Measurements from ENCODE around the gene MRPS23. TPM values are rescaled to one million over a fixed set of nuclear protein-coding genes. Genes with fewer than 3 reads are reported as not detected.

MRPS23 gene
- total RNA-seq, 1 donor from 2014 or later: 34.4 TPM

DNA sequence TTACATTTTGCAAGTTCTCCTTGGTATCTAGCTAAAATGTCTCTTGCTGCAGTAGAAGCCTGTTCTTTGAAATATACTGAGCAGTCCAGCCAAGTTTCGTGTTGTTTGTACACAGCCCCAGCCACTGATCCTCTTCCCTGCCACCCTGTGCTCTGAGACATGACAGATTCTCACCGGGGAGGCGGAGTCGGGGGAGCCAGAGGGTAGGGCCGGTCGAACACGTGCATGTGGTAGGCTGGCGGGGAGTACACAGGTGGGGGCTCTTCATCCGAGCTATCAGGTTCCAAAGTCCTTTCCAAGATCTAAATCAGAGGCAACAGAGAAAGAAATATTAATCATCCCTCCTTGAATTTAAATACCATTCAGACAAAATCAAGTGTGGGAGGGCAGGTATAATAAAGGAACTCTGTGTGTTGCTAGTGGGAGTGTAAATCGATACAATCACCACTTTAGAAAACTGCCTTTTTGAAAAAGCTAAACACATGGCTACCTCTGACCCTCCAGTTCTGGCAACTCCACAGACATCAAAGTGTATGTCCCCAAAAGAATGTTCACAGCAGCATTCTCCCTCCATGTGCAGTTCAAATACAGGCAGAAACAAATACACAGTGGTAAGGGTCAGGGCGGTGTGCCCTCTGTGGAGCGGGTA is 29.7 kb upstream of the MRPS23 start:
- no peak for DNase-seq (ENCODE audit: low read depth, low spot score)

DNA sequence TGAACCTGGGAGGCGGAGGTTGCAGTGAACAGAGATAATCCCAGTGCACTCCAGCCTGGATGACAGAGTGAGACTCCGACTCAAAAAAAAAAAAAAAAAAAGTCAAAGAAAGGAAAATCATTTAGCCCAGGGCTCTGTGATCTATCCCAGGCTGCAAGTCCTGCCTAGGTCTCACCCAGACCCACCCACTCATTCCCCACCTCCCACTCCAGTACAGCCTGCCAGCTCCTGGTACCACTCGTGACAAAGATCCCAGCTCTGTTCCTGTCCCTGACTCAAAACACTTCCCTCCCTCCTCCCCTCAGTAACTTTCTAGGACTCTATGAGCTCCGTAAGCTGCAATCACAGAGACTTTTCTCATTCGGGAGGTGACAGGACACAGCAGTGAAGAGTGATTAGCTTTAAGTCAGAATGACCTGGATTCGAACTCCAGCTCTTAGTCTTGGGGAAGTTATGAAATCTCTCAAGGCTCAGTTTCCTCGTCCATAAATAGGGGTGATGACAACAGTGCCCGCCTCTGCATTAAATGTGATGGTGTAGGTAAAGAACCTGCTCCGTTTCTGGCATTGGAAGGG is 28.0 kb upstream of the MRPS23 start:
- no peak for DNase-seq (ENCODE audit: low read depth, low spot score)

GRCh38 chr17:57876866-57877237 is 27.0 kb upstream of the MRPS23 start:
- no peak for DNase-seq (ENCODE audit: low read depth, low spot score)

- no peak for DNase-seq (ENCODE audit: low read depth, low spot score)
Observed at GRCh38 chr17:57876023-57876865, 26.4 kb upstream of the MRPS23 start.

DNA sequence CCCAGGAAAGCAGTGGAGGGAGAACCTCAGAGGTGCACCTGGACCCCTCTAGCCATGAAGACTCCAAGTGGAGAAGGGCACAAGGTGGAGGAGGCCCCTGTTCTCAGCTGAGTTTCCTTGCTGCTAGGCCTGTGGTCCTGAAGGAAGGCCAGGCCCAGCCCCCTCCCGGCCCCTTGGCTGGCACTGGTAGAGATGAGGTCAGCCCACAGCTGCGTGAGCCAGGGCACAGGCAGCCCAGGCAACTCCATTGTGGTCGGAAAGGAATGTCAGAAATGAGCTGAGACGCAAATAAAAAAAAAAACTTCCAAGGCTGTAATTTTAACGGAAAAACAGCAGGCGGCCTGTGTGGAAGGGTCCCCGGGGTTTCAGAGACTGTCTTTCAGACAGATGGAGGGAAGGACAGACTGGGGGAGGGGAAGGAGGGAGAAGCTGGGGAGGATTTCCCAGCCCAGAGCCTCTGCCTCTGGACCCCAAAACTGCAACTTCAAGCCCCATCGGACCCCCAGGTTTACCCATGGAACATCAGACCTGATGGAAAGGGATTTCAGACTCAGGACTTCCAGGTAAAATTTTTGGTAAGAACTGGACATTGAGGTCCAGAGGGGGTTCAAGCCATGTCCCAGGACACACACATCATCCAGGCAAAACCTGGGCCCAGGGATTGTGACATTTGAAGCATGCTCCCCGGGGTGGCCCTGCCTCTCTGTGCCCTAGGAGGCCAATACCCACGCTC is 25.6 kb upstream of the MRPS23 start:
- DNase-seq (ENCODE audit: low read depth, low spot score): peak; percentile 96

DNA sequence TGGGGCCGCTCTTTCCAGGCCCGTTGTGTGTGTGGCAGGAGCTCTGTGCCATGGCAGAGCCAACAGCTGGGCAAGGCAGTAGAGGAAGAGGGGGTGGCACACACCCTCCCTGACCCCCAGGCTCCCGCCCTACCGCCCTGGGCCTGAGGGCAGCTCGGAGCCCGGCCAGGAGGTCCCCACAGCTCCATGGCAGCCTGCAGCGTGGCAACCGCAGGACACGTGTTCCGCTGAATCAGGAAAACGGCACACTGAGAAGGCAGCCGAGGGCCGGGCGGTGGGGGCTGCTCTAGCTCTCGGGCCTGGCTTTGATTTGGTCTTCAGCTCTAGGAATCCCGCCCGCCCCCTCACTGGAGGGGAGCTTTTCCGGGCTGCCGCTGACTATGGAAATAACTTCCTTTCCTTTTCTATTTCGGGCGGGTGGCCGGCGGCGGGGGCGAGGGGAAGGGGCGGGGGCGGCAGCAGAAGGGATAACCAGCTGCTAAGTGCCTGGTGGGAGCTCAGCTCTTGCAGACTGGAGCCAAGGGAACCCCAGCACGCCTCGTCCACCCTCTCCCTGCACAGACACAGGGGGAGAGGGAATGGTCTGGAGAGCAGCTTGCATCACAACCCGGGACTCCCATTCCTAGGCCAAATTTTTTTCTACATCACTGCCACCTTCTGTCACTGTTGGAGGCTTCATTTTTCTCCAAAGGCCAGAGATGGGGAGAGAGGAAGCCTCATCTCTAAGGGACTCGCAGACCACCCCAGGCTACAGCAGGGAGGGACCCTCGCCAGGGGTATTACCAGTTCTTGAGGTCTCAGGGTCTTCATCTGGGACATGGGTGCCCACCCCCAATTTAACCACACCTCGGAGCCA is 24.8 kb upstream of the MRPS23 start:
- DNase-seq (ENCODE audit: low read depth, low spot score): peak; percentile 75

- no peak for DNase-seq (ENCODE audit: low read depth, low spot score)
Observed at GRCh38 chr17:57874058-57874419, 24.2 kb upstream of the MRPS23 start.

DNA sequence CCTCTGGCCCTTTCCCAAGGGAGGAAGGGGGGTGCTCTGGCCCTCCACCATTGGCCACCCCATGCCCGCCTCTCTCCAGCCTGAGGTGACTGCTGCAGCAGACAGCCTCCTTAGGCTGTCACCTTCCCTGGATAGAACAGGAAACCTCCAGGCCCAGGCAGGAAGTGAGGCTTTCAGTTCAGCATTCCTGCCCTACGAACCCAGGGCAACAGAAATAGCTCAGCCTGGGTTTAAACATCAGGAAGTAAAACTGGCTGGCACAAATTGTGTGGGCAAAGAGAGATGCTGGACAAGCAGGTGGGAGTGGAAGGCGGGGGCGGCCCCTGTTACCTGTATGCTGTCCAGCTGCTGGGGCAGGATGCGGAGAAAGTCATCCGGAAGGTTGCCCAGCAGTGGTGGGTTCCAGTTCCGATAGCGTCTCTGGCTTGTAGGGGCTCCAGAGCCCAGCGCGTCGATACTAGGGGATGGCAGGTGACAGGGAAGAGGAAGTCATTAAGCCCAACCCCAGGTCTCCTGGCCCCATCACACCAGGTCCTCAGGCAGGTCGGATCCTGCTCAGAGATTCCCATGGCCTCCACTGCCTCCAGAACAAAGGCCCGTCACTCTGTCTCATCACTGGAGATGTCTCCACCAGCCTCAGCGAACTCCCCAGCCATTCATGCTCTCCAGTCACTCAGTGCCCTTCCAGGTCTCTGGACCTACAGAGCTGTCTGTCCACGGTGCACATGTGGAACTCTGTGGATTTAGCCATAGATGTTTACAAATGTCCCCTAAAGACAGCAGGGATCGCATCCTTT is 23.6 kb upstream of the MRPS23 start:
- no peak for DNase-seq (ENCODE audit: low read depth, low spot score)

GRCh38 chr17:57872536-57872935 is 22.7 kb upstream of the MRPS23 start:
- no peak for DNase-seq (ENCODE audit: low read depth, low spot score)

DNA sequence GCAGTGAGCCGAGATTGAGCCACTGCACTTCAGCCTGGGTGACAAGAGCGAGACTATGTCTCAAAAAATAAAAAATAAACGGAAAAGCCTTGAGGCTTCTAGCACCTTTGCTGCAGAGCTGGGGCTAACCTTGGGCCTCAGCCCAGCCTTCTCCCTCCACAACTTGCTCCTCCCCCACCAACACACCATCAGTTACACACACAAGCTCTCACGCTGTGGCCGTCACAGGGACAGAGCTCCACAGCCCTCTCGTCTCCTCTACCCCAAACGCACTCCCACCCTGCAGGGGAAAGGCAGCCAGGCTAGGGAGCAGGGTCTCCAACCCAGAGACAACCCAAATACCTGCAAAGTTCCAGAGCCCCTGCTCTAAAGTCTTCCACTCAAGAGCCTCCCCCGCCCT is 22.0 kb upstream of the MRPS23 start:
- no peak for DNase-seq (ENCODE audit: low read depth, low spot score)

DNA sequence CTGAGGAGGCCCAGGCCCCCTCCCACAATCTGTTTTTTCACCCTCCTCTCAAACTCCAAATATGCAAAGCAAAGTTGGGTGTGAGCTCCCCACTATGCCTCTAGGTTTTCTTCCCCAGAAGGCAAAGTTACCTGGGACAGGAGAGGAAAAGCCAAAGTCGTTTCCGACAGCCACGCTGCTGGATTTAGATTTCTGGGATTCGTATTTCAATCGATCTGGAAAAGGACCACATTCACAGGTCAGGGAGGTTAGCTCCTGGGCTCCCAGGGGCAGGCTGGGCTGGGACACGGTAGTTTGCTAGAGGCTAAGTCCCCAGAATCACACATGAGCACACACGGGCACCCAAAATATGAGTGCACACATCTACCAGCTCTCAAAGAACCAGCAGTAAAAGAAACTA is 21.3 kb upstream of the MRPS23 start:
- no peak for DNase-seq (ENCODE audit: low read depth, low spot score)

DNA sequence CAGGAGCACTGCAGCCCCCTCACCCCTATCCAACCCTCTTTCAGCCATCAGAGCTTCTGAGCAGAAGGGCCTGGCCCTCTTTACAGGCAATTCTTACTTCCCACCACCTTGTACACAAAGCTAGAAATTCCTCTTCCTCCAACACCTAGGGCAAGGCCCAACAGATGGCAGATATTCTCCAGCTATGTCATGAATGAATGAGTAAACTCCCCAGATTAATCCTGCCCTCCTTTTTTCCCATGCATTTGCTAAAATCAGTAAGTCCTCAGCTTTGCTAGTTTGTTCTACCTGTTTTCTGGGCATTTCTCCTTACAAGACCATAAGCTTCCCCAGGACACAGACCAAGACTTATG is 20.4 kb upstream of the MRPS23 start:
- DNase-seq (ENCODE audit: low read depth, low spot score): no peak

DNA sequence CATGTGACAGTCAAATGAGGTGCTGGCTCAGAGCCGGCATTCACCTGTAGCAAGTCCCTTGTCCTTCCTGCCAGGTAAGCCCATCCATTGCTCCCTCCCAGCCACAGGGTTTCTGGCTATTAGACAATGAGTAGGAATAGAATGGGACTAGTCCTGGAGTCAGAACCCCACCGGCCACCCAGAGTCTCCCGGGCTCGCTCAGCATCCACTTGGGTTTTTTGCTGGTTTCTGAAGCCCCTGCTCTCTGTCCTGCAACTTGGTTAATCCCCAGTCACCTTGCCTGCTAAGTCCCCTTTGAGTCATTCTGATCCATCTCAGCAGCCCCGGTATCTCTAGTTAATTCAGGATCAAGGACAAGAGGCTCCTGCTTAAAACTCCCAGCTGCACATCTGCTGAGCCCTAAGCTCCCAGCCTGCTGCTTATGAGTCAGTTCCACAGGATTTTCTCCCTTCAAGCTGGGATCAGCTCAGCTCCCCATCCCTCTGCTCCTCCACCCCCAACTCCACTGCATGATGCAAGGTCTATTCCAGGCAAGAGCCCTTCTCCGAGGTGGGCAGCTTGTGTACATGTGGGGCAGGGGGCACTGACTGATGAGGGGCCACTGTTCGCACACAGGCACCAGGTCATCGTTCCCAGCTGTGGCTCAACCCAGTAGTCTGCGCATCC is 19.9 kb upstream of the MRPS23 start:
- DNase-seq (ENCODE audit: low read depth, low spot score): no peak

- DNase-seq (ENCODE audit: low read depth, low spot score): no peak
Observed at GRCh38 chr17:57868910-57869616, 19.2 kb upstream of the MRPS23 start.

GRCh38 chr17:57868007-57868909 is 18.4 kb upstream of the MRPS23 start:
- peak; percentile 72 for DNase-seq (ENCODE audit: low read depth, low spot score)

GRCh38 chr17:57867126-57867525 is 17.3 kb upstream of the MRPS23 start:
- no peak for DNase-seq (ENCODE audit: low read depth, low spot score)

DNA sequence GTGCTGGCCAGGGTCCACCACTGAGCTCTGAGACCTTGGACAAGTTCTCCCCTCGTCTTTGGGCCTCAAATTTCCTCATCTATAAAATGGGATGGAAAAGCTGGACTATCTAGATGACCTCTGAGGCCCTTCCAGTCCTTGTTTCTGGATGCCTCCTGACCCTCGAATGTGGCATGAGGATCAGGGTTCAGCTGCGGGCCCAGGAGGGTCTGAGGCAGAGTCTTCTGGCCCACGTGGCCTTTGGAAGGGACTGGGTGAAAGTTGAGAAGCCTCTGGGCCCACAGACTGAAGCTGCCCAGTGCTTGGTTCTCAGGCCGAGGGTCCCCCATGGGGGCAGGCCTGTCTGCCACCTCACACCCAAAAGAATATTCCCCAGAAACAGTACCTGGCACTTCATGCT is 16.9 kb upstream of the MRPS23 start:
- no peak for DNase-seq (ENCODE audit: low read depth, low spot score)

DNA sequence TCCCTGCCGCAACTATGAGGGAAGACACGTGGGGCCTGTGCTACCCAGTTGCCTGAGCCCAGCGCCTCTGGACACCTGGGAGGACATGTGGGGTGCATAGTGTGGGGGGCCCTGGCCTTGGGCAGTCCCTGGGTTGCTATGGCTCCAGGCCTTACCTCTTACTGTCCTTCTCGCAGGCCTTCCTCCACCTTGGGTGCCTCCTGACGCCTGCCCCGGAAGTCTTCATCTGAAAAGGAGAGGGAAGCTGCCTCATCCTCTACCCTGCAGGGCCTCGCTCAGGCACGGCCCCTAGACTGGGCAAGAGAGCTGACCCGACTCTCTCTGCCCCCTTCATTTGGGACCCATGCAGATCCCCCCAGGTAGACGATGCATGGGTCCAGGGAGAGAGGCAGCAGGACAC is 16.5 kb upstream of the MRPS23 start:
- DNase-seq (ENCODE audit: low read depth, low spot score): no peak

Measured in pulmonary artery endothelial cell (primary cell).